ENCODE measurements around the gene C16orf92. TPM values are rescaled to one million over a fixed set of nuclear protein-coding genes. Genes with fewer than 3 reads are reported as not detected.
"Not testable (repeated sequence)": the region's sequence is repeated elsewhere in the genome, so short reads cannot be mapped to it uniquely, and the experiment has no call there.

Gene C16orf92
- total RNA-seq, 1 donor from 2014 or later: not detected

DNA sequence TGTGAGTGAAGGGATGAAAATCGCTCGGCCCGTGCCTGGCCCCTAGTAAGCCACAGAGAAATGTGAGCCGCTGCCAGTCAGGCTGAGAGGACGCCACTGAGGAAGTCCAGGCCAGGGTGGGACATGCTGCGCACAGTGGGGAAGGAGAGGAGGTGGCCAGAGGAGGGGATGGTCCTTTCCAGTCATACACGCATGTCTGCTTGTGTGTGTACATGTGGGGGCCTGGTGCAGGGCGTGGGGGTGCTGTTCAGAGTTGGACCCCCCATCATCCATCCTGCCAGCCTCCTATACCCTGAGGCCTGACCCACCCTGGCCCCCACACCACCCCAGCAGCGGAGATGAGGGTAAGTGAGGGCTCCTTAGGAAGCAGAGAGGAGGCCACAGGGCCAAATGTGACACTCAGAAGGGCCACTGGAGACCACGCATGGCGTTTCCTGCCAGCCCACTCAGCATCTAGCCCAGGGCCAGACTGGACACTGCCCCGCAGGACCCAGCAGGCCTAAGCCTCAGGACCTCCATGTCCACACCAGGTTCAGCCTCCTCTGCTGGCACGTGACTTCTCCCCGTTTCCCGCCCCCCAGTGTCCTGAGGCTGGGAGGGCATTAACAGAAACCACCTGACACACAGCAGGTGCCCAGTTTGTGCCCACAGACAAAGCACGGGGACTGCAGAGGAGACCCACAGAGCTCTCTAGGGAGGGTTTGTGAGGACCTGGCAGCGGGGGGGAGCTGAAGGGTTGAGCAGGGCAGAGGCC lies 19.2 kb upstream of the C16orf92 start:
- DNase-seq (ENCODE audit: low spot score) (no peak), ATAC-seq (no peak)

DNA sequence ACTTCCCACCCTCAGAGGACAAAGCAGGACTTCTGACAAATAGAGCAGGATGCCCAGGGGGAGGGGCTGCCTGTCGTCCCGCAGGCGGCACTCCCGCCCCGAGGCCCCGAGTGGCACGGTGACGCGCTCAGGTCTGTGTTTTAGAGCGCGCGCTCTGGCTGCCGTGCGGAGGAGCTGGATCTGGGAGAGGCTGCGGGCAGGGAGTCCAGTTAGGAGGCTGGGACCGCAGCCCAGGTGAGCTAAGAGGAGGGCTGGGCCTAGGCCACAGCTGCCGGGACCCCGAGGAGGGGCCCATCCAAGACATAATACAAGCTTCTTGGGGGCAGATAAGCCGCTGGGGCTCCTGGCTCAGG lies 18.6 kb upstream of the C16orf92 start:
- no peak for ATAC-seq
- DNase-seq (ENCODE audit: low spot score): no peak

DNA sequence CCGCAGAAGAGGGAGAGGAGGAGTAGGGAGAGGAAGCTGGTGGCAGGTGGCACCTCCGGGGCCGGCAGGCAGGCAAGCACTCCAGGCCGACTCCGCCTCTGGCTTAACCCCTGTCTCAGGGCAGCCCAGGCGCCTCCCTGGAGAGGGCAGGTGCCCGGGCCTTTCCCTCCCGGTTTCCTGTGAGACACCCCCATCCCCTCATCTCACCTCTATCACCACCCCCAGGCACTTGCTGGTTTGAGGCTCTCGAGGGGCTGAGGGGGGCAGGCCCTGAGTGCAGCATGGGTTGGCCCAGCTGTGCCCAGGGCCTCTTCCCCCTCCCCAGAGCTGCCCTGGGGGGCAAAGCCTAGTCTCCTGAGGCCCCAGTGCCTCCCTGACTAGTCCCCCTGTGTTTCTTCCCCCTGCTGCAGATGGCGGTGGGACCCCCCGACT lies 18.2 kb upstream of the C16orf92 start:
- no peak for DNase-seq (ENCODE audit: low spot score)
- peak; percentile 48 for ATAC-seq

DNA sequence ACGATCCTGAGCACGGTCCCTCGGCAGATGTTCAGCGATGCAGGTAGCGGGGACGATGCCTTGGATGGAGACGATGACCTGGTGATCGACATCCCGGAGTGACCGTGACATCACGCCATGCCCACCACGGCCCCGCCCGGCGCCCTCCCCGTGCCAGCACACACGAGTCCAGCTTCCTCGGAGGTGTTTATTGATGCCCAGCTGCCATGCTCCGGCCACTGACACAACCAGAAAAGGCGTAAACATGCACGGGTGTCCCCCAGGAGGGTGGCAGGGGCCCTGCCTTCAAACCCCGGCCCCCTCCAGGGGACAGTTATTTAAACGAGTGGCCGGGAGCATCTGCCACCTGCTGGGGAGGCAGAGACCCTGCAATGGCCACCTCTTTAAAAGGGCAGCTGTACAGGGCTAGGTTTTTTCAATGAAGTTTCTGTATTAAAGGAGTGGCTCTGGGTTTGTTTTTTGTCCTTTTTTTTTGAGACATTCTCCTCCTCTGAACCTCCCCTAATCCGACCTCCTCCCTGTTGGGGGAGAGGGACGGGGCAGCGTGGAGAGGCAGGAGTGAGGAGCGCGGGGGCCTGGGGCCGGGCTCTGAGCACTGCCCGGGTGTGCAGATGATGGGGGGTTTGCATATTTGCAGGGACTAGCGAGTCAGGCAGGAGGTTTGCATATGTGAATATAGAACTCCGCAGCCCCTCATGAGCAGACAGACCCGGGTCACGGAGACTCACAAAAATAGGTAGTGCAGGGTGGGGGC lies 17.5 kb upstream of the C16orf92 start:
- peak; percentile 77 for ATAC-seq
- DNase-seq (ENCODE audit: low spot score): no peak

DNA sequence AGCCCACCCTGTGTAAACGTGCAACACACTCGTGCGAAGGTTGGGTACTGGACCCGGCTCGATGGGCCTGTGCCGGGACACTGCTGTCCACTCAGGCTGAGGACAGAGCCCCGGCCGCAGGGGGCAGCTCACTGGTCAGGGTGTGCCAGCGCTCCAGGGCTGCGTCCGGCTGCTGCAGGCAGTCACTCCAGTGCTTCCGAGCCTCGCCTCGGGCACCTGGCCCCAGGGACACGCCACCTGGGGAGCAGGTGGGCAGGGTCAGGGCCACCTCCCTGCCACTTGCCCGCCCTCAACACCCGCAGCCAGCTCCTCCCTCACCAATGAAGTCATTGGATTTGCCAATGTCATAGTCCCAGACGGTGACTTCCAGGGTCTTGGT lies 16.9 kb upstream of the C16orf92 start:
- DNase-seq (ENCODE audit: low spot score) (no peak), ATAC-seq (no peak)

DNA sequence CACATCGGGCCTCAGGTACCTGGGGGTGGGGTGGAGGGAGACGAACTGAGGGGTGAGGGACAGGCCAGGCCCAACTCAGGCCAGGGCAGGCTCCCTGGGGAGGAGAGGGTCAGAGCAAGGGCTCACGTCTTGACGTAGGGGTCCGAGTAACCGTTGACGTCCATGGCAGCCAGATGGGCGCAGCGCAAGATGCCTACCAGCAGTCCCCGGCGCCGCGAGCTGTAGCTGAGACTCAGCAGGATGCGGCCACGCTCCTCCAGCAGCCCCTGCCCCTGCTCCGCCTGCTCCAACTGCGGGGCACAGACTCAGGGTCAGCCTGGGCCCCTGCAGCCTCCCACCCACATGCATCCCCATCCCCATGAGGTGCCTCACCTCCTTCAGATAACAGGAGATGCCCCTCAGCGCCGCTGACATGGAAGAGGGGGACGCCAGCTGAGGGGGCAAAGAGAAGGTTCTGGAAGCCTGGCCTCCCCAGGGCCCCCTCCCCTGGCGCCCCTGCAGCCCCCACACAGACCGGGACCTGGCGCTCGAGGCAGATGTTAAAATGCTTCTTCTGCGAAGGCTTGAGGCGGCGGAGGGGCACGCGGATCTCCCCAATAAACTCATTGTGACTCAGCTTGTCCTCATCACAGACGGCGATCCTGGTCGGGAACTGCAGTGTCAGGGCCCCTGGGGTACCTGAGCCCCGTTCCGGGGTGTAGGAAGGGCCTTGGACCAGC lies 16.2 kb upstream of the C16orf92 start:
- DNase-seq (ENCODE audit: low spot score) (no peak), ATAC-seq (no peak)

DNA sequence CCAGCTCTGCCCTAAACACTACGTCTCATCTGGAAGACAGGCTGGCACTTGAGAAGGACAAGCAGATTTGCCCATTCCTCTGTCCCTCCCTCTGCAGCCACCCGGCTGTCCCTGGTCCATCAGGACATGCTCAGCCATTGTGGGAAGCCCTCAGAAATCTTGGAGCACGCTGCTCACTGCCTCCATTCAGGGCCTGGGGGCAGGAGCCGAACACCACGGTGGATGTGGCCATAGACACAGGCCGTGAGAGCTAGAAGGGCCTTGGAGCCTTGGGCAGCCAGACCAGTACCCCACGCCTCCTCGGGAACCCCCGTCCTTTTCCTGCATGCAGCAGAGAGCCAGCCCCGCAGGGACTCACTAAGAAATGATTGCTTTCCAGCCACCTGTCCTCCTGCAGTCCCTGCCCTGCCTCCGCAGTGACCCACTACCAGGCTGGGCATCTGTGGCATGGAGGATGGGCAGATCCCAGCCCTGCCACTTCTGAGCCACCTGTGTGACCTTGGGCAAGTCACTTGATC lies 15.6 kb upstream of the C16orf92 start:
- ATAC-seq (no peak), DNase-seq (ENCODE audit: low spot score) (no peak)

DNA sequence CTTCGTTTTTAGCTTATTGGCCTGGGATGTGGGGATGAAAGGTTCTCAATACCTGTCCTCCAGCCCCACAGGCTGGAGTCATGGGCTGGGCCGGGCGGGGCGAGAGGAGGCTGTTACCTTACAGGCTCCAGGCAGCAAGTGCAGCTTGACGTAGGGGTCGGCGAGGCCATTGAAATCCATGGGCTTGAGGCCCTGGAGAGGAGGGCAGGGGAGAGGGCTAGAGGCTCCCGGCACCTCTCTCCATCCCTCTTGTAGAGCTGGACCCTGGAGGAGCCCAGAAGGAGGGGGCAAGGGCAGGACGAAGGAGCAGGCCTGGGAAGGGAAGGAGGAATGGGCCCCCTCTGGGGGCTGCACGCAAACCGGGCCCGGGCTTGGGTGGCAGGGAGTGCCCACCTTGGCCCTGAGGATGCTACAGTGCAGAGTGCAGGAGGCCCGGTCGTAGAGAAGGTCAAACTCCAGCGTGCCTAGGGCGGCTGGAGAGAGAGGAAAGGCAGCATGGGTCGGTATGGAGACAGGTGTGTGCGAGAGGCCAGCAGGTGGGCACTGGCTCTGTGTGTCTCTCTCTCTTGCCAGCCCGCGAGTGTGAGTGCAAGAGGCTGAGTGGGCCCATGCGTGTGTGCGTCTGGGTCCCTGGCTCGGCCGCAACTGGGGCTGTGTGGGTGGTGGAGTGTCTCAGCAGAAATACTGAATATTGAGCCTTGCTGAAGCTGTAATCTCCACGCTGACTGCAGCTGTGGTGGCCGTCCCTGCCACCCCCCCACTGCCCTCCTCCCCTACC lies 13.7 kb upstream of the C16orf92 start:
- ATAC-seq (peak; percentile 10), DNase-seq (ENCODE audit: low spot score) (no peak)

DNA sequence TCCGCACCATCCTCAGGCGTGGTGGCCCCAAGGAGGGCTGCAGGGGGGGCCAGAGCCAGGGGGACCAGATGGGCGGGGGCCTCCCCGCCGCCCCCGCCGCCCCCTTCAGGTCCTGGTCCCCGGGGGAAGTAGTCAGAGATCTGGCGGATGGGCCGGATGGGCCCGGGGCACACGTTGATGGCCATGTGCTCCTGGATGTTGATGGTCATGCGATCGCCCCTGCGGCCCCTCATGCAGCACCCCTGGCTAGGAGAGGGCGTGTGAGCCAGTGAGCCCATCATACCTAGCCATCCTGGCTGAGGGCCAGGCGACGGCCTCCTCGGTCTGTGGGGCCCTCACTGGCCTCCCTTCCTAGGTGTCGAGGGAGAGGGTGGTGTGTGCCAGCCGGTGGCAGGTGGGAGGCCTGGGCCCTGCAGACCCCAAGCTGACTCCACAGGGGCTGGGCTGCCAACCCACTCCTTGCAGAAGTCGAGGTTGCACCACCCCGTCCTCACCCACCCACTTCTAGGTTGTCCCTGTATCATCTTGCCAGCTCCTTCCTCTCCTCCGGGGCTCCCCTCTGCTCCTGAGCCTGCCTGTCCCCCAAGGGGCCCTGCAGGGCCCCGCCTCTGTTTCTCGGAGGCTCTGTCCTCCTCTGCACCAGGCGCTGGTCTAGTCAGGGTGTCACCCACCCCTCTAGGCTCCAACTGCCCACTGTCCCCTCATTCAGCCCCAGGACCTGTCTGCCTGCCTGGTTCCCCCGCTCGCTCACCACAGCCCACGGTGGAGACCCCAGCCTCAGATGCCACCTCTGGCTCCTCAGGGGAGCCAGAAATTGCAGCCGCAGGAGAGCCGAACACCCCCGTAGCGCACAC lies 12.8 kb upstream of the C16orf92 start:
- DNase-seq (ENCODE audit: low spot score) (no peak), ATAC-seq (no peak)

DNA sequence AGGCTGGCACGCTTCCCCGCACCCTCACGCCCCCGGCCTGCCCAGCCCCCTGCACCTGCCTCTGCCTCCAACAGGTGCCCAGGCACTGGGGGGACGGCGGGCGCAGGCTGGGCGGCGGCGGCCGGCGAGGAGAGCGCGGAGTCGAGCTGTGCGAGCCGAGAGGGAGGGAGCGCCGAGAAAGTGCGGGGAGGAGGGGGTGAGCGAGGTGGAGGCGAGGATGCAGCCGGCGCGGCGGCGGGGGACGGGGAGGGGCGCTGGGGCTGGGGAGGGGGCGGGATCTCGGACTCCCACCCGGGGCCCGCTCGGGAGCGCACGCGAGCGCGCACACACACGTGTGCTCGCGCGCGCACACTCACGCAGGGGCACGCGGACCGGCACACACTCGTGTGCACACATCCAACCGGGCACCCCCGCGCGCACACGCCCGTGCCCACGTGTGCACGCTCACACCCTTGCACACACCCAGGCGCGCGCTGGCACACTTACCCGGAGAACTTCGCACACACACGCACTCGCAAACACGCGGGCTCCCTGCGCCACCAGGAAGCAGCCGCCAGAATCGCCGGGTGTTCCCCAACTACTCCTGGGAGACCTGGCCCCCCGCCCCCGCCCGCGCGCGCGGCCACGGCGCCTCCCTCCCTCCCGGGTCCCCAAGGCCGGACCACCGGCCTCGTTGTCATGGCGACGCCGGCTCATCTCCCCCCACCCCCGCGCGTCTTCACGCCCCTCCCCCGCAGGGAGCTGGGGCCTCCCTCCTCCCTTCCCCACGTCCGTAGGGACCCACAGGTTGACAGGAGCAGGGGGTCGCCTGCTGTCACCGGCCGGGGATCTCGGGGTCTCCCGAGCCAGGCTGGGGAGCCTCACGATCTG lies 11.9 kb upstream of the C16orf92 start, which contains the start of gene DOC2A:
TSS of gene DOC2A (minus strand) at position 184 of the 870 bp plus-strand sequence. CDS start 805 bp downstream, outside the sequence.
- DNase-seq (ENCODE audit: low spot score) (no peak), ATAC-seq (no peak)

DNA sequence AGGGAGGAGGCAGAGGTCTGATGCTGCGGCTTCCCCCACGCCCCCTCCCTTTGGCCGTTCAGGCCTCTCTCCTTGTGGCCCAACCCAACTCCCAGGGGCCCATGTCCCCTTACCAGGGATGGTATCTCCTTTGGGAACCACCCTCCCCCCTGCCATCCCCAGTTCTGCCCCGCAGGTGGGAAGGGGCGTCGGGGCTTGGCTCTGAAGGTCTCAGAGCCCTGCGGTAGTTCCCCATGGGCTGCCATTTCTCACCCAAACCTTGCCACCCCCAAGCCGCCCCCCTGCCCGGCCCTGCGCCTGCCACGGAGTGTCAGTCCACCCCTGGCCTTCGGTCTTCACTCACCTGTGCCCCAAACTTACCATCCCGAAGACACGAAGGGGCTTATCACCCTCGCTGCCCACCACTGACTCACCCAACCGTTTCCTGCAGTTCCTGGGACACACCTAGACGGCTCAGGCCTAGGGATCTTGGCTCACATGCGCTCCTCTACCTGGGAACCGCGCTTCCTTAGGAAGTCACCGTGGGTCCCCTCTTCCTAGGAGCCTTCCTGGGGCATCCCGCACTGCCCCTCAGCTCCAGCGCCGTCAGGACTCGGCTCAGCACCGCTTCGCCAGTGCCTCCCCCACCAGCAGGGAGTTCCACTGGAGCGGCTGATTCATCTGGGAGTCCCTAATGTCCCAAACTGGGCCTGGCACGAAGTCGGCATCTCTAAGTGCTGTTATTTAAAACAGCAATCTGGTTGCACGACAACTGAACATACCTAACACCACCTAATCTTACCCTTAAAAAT lies 11.1 kb upstream of the C16orf92 start:
- no peak for DNase-seq (ENCODE audit: low spot score)
- ATAC-seq: no peak

DNA sequence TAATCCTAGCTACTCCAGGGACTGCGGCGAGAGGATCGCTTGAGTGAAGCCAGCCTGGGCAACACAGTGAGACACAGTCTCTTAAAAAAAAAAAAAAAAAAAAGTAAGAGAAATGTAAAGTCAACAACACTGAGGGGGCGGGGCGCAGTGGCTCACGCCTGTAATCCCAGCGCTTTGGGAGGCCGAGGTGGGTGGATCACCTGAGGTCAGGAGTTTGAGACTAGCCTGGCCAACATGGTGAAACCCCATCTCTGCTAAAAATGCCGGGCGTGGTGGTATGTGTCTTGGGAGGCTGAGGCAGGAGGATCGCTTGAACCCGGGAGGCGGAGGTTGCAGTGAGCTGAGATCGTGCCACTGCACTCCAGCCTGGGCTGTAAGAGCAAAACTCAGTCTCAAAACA lies 10.4 kb upstream of the C16orf92 start:
- not testable (repeated sequence) for ATAC-seq; DNase-seq (ENCODE audit: low spot score)

DNA sequence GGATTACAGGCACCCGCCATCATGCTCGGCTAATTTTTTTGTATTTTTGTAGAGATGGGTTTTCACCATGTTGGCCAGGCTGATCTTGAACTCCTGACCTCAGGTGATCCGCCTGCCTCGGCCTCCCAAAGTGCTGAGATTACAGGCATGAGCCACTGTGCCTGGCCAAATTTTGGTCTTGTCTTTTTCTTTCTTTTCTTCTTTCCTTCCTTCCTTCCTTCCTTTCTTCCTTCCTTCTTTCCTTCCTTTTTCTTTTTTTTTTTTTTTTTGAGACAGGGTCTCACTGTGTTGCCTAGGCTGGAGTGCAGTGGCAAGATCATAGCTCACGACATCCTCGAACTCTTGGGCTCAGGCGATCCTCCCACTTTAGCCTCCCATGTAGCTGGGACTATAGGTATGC lies 7.5 kb upstream of the C16orf92 start:
- not testable (repeated sequence) for DNase-seq (ENCODE audit: low spot score)

DNA sequence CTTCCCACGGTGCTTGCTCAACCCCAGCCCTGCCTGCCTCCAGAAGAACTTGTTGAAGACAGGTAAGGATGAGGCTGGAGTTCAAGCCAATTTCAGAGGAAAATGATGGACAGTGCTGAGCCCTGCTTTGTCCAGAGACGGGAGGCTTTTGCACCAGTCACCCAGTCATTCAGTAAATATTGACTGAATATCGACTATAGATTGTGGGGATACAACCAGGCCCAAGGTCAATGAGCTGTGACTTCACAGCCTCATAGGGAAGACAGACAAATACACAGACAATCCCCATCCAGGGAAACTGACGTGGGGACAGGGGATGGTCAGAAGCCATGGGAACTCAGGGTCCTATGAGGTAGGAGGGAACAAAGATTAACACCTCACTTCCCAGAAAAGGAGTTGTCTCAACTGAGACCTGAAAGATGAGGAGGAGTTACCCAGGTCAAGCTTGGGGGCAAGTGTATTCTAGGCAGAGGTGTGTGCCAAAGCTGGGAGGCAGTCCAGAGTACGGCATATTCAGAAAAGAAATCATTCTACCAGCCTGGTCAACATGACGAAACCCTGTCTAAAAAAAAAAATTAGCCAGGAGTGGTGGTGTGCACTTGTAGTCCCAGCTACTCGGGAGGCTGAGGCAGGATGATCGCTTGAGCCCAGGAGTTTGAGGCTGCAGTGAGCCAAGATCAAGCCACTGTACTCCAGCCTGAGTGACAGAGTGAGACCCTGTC lies 6.3 kb upstream of the C16orf92 start:
- no peak for ATAC-seq
- no peak for DNase-seq (ENCODE audit: low spot score)

More for the DNA sequence above, 7.5 kb upstream of the C16orf92 start:
- not testable (repeated sequence) for ATAC-seq

DNA sequence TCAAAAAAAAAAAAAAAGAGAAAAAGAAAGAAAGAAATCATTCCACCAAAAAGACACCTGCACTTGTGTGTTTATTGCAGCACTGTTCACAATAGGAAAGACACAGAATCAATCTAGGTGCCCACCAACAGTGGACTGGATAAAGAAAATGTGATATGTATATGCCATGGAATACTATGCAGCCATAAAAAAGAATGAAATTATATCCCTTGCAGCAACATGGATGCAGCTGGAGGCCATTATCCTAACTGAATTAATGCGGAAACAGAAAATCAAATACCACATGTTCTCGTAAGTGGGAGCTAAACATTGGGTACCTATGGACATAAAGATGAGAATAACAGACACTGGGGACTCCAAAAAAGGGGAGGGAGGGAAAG lies 5.7 kb upstream of the C16orf92 start:
- no peak for ATAC-seq
- DNase-seq (ENCODE audit: low spot score): no peak

DNA sequence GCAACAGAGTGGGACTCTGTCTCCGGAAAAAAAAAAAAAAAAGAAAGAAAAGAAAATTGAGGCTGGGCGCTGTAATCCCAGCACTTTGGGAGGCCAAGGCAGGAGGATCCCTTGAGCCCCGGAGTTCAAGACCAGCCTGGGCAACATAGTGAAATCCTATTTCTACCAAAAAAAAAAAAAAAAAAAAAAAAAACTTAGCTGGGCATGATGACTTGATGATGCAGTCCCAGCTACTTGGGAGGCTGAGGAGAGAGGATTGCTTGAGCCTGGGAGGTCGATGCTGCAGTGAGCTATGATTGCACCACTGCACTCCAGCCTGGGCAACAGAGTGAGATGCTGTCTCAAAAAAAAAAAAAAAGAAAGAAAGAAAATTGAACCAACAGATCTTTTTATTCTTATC lies 5.1 kb upstream of the C16orf92 start:
- DNase-seq (ENCODE audit: low spot score); ATAC-seq: not testable (repeated sequence)

DNA sequence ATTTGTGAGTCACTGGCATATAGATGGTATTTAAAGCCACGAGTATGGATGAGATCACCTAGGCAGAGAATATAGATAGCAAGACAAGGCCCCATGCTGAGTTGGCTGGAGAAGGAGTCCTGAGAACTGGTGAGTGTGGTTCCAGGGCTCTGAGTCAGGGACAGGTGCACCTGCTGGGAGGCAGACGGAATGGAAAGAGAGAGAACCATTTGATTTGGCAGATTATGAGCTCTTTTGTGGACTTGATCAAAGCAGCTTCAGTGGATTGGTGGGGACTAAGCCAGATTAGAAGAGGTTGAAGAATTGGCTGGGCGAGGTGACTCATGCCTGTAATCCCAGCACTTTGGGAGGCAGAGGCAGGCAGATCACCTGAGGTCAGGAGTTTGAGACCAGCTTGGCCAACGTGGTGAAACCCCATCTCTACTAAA lies 4.3 kb upstream of the C16orf92 start:
- no peak for ATAC-seq

More for the DNA sequence above, 4.3 kb upstream of the C16orf92 start:
- no peak for DNase-seq (ENCODE audit: low spot score)

Data from left lobe of liver (tissue), 2 donors.